ENCODE results near the gene SULT2B1.
"Not testable (repeated sequence)": the region's sequence is repeated elsewhere in the genome, so short reads cannot be mapped to it uniquely, and the experiment has no call there.

The SULT2B1 gene

GRCh38 chr19:48533770-48534169, 18.2 kb upstream of the SULT2B1 start:
- TF ChIP-seq POLR2AphosphoS5 (IDR thresholded peaks at IDR 0.05; ENCODE audit: low read depth, low read length): no peak
- no peak for TF ChIP-seq TAF1 (IDR thresholded peaks at IDR 0.05; ENCODE audit: borderline replicate concordance, low read depth, low read length)
- no peak for TF ChIP-seq POLR2A (IDR thresholded peaks at IDR 0.05; ENCODE audit: low read depth, low read length)
- FAIRE-seq: no peak
- no peak for DNase-seq (ENCODE audit: insufficient read length)

GRCh38 chr19:48537541-48537940, 14.4 kb upstream of the SULT2B1 start:
- FAIRE-seq (no peak), DNase-seq (ENCODE audit: insufficient read length) (no peak)
- TF ChIP-seq POLR2AphosphoS5 (IDR thresholded peaks at IDR 0.05; ENCODE audit: low read depth, low read length) (no peak), TAF1 (IDR thresholded peaks at IDR 0.05; ENCODE audit: borderline replicate concordance, low read depth, low read length) (no peak), POLR2A (IDR thresholded peaks at IDR 0.05; ENCODE audit: low read depth, low read length) (no peak)

GRCh38 chr19:48538057-48538456, 13.9 kb upstream of the SULT2B1 start:
- not testable (repeated sequence) for FAIRE-seq; DNase-seq (ENCODE audit: insufficient read length)

GRCh38 chr19:48539503-48540096, 12.4 kb upstream of the SULT2B1 start:
- FAIRE-seq (no peak), DNase-seq (ENCODE audit: insufficient read length) (no peak)
- TF ChIP-seq TAF1 (IDR thresholded peaks at IDR 0.05; ENCODE audit: borderline replicate concordance, low read depth, low read length) (no peak), POLR2A (IDR thresholded peaks at IDR 0.05; ENCODE audit: low read depth, low read length) (no peak), POLR2AphosphoS5 (IDR thresholded peaks at IDR 0.05; ENCODE audit: low read depth, low read length) (no peak)

- FAIRE-seq (no peak), DNase-seq (ENCODE audit: insufficient read length) (no peak)
- no peak for TF ChIP-seq POLR2AphosphoS5 (IDR thresholded peaks at IDR 0.05; ENCODE audit: low read depth, low read length)
- TF ChIP-seq POLR2A (IDR thresholded peaks at IDR 0.05; ENCODE audit: low read depth, low read length): no peak
- no peak for TF ChIP-seq TAF1 (IDR thresholded peaks at IDR 0.05; ENCODE audit: borderline replicate concordance, low read depth, low read length)
These were observed 11.9 kb upstream of the SULT2B1 start for GRCh38 chr19:48540110-48540509.

GRCh38 chr19:48541813-48542212, 10.2 kb upstream of the SULT2B1 start:
- DNase-seq (ENCODE audit: insufficient read length) (no peak), FAIRE-seq (no peak)
- no peak for TF ChIP-seq POLR2AphosphoS5 (IDR thresholded peaks at IDR 0.05; ENCODE audit: low read depth, low read length)
- TF ChIP-seq TAF1 (IDR thresholded peaks at IDR 0.05; ENCODE audit: borderline replicate concordance, low read depth, low read length): no peak
- no peak for TF ChIP-seq POLR2A (IDR thresholded peaks at IDR 0.05; ENCODE audit: low read depth, low read length)

- FAIRE-seq: no peak
- TF ChIP-seq TAF1 (IDR thresholded peaks at IDR 0.05; ENCODE audit: borderline replicate concordance, low read depth, low read length) (no peak), POLR2A (IDR thresholded peaks at IDR 0.05; ENCODE audit: low read depth, low read length) (no peak)
- DNase-seq (ENCODE audit: insufficient read length): no peak
These were observed 8.8 kb upstream of the SULT2B1 start for GRCh38 chr19:48543121-48543710.

GRCh38 chr19:48544856-48545750, 6.9 kb upstream of the SULT2B1 start:
- TF ChIP-seq TAF1 (IDR thresholded peaks at IDR 0.05; ENCODE audit: borderline replicate concordance, low read depth, low read length) (no peak), POLR2AphosphoS5 (IDR thresholded peaks at IDR 0.05; ENCODE audit: low read depth, low read length) (no peak), POLR2A (IDR thresholded peaks at IDR 0.05; ENCODE audit: low read depth, low read length) (no peak)
- FAIRE-seq (no peak), DNase-seq (ENCODE audit: insufficient read length) (no peak)

GRCh38 chr19:48547722-48548121, 4.2 kb upstream of the SULT2B1 start:
- no peak for DNase-seq (ENCODE audit: insufficient read length)
- FAIRE-seq: no peak
- no peak for TF ChIP-seq POLR2A (IDR thresholded peaks at IDR 0.05; ENCODE audit: low read depth, low read length)

GRCh38 chr19:48548253-48548911, 3.6 kb upstream of the SULT2B1 start:
- no peak for FAIRE-seq
- TF ChIP-seq TAF1 (IDR thresholded peaks at IDR 0.05; ENCODE audit: borderline replicate concordance, low read depth, low read length) (no peak), POLR2A (IDR thresholded peaks at IDR 0.05; ENCODE audit: low read depth, low read length) (no peak), POLR2AphosphoS5 (IDR thresholded peaks at IDR 0.05; ENCODE audit: low read depth, low read length) (no peak)
- DNase-seq (ENCODE audit: insufficient read length): no peak

GRCh38 chr19:48549380-48549779, 2.6 kb upstream of the SULT2B1 start:
- FAIRE-seq: no peak

More at GRCh38 chr19:48549380-48549779, 2.6 kb upstream of the SULT2B1 start:
- no peak for DNase-seq (ENCODE audit: insufficient read length)
- no peak for TF ChIP-seq POLR2AphosphoS5 (IDR thresholded peaks at IDR 0.05; ENCODE audit: low read depth, low read length)
